Stimulated activated CD8-positive, alpha-beta memory T cell treated with anti-CD3 and anti-CD28 coated beads, Interleukin-15, amount 100 ng/mL, for 24 hours (primary cell): ENCODE measurements around the gene GRIA2.

Experiments
- DNase-seq: peaks from one replicate; pipeline ENCODE4 v3.0.0-alpha.2; 2020; ENCODE audit warnings: low read depth

The GRIA2 gene

GRCh38 chr4:157265281-157265680, 44.8 kb downstream of the GRIA2 start:
- DNase-seq, result no peak

- DNase-seq, result no peak
Observed at GRCh38 chr4:157270108-157270507, 49.6 kb downstream of the GRIA2 start.

- DNase-seq, result no peak
Observed at GRCh38 chr4:157270552-157270951, 50.0 kb downstream of the GRIA2 start.

DNA sequence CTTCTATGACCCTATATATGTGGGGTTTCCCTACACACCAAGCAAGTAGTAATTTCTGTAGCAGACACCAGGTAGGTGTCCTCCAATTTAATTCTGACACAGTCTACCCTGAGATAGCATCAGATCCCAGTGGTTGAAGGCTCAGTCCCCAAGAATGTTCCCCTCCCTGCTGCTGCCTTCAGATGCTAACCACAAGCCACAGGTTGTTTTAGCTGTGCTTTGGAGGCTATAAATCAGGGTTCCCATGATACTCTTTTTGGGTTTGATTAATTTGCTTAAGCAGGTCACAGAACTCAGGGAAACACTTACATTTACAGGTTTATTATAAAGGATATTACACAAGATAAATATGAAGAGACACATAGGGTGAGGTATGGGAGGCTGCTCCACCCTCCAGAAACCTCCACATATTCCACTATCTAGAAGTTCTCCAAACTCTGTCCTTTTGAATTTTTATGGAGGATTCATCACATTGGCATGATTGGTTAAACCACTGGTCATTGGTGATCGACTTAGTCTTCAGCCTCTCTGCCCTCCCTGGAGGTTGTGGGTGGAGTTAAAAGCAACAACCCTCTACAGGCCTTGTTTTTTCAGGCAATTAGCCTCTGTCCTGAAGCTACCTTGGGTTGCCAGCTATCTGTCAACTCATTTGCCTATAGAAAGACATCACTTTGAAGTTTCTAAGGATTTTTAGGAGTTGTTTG, 50.8 kb downstream of the GRIA2 start:
- no peak for DNase-seq

GRCh38 chr4:157280673-157281072, 60.1 kb downstream of the GRIA2 start:
- no peak for DNase-seq

DNA sequence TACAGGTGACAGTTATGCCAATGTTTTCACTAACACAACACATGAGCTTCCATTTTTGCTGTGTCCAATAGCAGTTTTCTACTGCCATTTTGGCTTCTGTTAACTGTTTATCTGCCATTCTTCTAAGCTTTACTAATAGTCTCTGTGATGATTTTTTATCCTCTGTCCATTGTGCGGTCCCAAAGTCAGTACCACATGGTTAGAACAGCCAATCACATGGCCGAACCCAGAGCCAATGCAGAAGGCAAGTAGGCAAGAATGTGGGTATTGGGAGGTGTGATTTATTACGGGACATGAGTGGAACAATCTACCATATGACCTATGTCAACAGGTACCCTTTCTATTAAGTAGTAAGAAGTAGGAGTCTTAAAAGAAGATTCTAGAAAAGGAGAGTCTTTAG, 61.5 kb downstream of the GRIA2 start:
- DNase-seq, result no peak

- no peak for DNase-seq
Observed at GRCh38 chr4:157287445-157287844, 66.9 kb downstream of the GRIA2 start.

DNA sequence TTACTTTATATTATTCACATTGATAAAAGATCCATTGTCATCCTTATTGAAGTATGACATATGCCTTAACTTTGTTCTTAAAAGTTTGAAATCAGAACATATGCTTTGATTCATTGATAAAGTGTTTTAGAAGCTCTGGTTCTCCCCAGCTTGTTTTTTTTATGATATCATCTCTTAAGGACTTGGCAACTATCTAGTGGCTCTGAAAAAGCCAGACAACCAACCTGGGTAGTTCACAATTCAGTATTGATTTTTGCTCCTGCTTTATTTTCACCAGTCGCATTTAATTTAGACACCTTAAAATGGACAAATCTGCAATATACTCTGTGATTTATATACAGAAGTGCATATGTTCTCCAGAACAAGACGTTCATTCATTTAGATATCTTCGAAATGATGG, 70.1 kb downstream of the GRIA2 start:
- no peak for DNase-seq

DNA sequence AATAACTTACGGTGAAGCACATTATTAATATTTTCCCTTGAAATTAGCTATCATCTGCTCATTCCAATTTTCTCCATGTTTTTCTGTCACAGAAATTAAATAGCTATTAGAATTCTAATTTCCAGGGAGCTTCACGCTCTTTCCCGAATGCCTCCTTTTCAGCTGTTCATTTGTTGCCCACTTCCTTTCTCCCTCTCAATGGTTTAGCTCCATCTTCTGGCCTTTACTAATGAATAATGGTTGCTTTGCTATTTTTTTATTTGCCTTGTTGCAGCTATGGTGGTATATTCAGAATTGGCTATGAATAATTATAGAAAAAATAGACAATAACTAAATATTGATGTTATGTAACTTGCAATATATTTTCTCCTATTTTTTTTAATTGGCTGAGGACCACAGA, 70.5 kb downstream of the GRIA2 start:
- no peak for DNase-seq

GRCh38 chr4:157293673-157294072, 73.1 kb downstream of the GRIA2 start:
- DNase-seq, result no peak

DNA sequence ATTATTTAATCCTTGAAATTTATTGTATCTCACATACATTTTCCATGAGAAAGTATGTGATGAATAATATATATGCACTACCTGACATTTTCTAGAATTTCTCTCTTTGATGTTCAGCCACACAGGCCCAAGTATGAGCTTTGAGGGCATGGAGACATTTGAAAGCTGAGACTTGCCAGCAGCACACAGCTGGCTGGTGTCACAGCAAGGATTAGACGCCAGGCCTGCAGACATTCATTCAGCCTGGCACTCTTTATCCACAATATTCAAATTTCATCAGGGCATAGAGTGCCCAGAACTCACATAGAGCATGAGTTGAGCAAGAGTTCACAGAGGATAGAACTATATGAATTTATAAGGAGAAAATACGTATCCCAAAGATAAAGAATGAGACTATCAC, 74.0 kb downstream of the GRIA2 start:
- no peak for DNase-seq

- no peak for DNase-seq
Observed at GRCh38 chr4:157300701-157301100, 80.2 kb downstream of the GRIA2 start.

DNA sequence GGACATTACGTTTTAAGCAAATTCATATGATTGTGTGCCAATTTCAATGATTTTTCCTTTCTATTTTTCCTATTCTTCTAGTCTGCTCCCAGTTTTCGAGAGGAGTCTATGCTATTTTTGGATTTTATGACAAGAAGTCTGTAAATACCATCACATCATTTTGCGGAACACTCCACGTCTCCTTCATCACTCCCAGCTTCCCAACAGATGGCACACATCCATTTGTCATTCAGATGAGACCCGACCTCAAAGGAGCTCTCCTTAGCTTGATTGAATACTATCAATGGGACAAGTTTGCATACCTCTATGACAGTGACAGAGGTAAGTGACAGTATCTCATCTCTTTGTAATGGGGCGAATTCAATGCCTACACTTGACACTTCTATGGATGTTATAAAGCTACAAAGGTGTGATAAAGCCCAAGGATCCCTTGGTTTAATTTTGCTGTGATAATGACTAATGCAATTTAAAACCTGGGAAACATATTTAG, 83.0 kb downstream of the GRIA2 start:
- DNase-seq, result no peak

- no peak for DNase-seq
Observed at GRCh38 chr4:157304769-157305168, 84.2 kb downstream of the GRIA2 start.

GRCh38 chr4:157312702-157313101, 92.2 kb downstream of the GRIA2 start:
- no peak for DNase-seq

DNA sequence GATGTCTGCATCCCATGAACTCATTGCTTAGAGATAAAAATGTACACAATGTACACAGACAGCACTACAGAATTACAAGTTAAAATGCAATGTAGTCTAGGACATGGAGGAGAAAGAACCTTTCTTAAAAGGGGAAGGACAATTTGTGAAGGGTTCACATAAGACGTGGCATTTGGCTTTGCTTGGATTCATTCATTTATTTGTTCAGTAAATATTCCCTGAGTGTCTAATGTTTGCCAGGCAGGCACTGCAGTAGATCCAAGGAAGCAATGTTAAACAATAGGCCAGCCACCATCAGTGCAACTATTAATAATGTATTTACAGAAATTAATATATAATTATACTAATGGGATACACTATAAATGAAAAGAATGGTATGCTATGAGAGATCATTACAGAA, 94.4 kb downstream of the GRIA2 start:
- DNase-seq, result no peak

GRCh38 chr4:157315968-157316367, 95.4 kb downstream of the GRIA2 start:
- no peak for DNase-seq

- DNase-seq, result no peak
Observed at GRCh38 chr4:157320092-157320491, 99.6 kb downstream of the GRIA2 start.

DNA sequence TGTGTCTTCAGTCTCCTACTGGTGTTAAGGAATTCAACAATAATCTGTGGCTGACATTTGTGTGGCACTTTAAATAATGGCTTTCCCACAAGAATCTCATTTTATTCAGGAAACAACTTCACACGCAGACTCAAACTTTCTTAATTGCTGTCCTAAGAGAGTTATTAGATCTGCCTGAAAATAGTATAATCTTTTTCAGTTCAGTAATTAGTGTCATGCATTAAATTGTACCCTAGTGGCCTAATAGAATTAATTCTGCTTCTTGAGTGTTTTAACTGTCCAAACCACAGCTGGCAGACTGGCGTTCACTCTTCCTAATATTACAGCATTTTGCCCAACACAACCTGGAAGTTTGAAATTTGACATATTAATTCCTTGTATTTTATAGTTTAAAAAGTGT, 107.1 kb downstream of the GRIA2 start:
- no peak for DNase-seq

DNA sequence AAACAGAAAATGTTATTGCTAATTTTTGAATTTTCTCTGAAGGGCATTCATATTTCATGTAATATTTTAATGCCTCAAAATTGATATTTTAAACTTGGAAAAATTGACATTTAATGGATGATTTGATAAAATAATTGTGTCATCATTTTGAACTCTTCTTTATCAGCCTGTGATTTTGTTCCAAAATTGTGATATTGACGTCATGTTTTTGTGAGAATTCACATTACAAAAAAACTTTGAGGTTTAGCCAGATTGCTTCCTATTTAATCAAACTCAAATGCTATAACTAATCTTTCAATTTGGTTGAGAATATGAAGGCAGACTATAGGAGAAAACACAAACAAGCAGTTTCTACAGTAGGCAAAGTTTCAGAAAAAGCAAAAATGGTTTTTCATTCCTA, 137.4 kb downstream of the GRIA2 start:
- no peak for DNase-seq

DNA sequence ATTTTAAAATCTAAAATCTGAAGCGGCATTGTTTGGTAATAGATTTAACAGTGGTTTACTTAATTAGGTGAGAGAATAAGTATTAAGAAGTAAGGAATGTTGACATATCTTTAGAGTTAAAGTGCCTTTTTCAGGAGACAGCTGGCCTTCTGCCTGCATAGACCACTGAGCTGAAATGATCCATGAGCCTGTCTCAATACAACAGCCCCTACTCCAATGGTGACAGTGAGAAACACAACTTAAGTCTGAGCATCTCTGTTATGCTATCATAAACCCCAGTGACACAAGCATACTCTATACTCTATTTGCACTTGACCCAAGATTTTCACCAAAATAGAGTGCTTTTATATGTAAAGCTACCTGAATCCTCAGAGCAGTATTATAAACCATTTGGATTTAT, 137.9 kb downstream of the GRIA2 start:
- no peak for DNase-seq

GRCh38 chr4:157358851-157359250, 138.3 kb downstream of the GRIA2 start:
- no peak for DNase-seq

- no peak for DNase-seq
Observed at GRCh38 chr4:157363360-157363759, 142.8 kb downstream of the GRIA2 start.

DNA sequence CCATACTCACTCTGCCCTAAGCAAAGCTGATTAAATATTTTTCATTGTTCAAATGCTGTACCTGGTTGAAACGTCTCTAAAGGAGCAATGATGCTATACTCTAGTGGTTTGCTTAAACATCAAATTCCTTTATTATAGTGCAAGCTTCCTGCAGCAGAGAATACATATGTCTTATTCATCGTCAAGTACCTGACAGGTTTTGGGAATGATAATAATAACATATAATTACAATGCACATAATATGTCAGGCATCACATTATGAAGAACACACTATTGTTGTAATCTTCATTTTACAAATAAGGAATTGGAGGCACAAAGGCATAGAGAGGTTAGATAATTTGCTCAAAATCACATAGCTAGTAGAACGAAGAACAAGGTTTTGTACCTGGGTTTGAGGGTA, 151.6 kb downstream of the GRIA2 start:
- no peak for DNase-seq
